RWPE1 (cell line): ENCODE data around the gene PSAP.
A peak's percentile ranks its signal among the peaks of the same experiment; 100 is the strongest.
"Not testable (repeated sequence)": the region's sequence is repeated elsewhere in the genome, so short reads cannot be mapped to it uniquely, and the experiment has no call there.

Source experiments
- CTCF ChIA-PET: fragments of 350-600 bp; sonication (Branson Sonifier 250); formaldehyde crosslinking; extraction: SDS; loops from one replicate; lab custom pipeline; 2021; lab: Yijun Ruan, JAX
- POLR2A ChIA-PET: fragments of 400-600 bp; formaldehyde crosslinking; extraction: SDS; loops from one replicate; lab custom pipeline; 2020; ENCODE audit warnings: antibody characterized with exemption; ENCODE audit not compliant: low non-redundant PET; lab: Yijun Ruan, JAX
- DNase-seq: peaks from one replicate; pipeline ENCODE4 v3.0.0; 2012; ENCODE audit warnings: low spot score
- H3K27ac ChIP-seq: fragments of 450-650 bp; 2 replicates; pipeline ENCODE4 v1.5.1; 2017
- TF ChIP-seq, protein P1 (sequence below): fragments of 450-650 bp; conservative IDR thresholded peaks from 2 replicates; pipeline ENCODE4 v1.5.1; 2017; ENCODE audit warnings: low read depth, mild to moderate bottlenecking

Gene PSAP

DNA sequence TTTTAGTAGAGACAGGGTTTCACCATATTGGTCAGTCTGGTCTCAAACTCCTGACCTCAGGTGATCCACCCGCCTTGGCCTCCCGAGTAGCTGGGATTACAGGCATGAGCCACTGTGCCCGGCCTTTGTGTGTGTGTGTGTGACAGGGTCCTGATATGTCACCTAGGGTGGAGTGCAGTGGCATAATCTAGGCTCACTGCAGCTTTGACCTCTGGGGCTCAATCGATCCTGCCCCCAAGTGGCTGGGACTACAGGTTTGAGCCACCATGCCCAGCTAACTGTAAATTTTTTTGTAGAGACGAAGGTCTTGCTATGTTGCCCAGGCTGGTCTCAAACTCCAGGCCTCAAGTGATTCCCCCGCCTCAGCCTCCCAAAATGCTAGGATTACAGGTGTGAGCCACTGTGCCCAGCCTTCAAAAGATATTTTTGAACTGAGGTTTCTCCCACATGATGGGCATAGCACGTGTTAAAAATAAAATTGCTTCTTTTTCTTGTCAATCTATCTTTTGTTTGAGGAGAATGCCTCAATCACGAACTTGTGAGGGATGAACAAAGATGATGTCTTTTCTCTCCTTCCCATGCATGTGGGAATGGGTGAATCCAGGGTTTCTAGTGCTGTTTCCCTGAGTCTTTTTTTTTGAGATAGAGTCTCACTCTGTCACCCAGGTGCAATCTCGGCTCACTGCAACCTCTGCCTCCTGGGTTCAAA, 30.8 kb upstream of the PSAP start:
- peak overlapping the region; percentile 32 for H3K27ac ChIP-seq
- CTCF ChIA-PET, result interaction anchor here (0.6 to 1.2 kb wide), 3 partner anchors 15 to 272 kb away, joined by 4 to 5 read pairs (median 5); no protein-coding TSS in a partner anchor
- TF ChIP-seq, protein P1, sequence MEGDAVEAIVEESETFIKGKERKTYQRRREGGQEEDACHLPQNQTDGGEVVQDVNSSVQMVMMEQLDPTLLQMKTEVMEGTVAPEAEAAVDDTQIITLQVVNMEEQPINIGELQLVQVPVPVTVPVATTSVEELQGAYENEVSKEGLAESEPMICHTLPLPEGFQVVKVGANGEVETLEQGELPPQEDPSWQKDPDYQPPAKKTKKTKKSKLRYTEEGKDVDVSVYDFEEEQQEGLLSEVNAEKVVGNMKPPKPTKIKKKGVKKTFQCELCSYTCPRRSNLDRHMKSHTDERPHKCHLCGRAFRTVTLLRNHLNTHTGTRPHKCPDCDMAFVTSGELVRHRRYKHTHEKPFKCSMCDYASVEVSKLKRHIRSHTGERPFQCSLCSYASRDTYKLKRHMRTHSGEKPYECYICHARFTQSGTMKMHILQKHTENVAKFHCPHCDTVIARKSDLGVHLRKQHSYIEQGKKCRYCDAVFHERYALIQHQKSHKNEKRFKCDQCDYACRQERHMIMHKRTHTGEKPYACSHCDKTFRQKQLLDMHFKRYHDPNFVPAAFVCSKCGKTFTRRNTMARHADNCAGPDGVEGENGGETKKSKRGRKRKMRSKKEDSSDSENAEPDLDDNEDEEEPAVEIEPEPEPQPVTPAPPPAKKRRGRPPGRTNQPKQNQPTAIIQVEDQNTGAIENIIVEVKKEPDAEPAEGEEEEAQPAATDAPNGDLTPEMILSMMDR, result no peak
- DNase-seq, result no peak
- POLR2A ChIA-PET, result no interaction called here

DNA sequence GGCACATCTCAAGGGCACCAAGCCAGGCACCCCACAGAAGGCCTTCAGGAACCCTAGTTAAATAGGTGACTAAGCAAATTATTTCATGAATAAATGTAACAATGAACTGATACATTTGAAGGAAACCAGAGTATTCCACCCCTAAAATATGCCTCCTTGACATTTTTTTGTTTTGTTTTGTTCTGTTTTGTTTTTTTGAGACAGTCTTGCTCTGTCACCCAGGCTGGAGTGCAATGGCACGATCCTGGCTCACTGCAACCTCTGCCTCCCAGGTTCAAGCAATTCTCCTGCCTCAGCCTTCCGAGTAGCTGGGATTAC, 30.2 kb upstream of the PSAP start:
- POLR2A ChIA-PET, DNase-seq: not testable (repeated sequence)
- peak overlapping the region; percentile 32 for H3K27ac ChIP-seq
- CTCF ChIA-PET, result interaction anchor here (0.7 to 1.2 kb wide), 2 partner anchors 15 to 272 kb away, joined by 4 to 5 read pairs; no protein-coding TSS in a partner anchor

DNA sequence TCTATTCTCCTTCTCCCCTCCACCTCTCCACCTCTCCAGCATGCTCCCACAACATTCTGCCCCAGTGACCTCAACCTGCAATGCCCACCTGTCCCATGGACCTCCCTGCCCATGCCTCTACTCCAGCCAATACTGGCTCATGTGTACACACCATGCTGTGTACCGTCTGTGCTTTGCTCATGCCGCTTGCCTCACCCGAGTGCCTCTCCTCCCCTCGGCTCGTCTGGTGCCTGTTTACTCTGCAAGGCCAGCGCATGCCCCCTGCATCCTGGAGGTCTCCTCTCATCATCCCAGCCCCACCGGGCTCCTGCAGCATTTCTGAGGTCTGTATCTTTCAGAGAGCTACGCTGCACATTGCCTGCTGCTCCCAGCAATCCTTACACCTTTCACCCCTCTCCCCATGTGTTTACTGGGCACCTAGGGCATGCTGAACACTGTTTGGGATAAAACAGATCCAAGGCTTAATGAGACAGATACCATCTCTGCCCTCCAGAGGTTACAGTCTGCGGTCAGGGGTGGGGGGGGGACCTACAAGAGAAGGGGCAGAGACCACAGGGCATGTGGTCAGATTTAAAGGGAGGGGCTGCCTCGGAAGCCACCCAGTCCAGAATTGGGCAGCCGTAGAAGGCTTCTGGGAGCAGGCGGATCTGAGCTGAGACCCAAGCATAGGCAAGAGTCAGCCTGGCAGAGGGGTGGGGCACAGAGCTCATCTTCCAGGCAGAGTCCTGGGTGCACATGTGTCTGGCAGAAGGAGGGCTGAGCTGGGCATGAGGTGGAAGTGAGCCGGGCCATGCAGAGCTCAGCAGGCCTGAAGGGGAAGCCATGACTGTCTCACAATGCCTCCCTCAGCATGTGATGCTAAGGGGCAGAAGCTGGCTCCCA, 29.6 kb upstream of the PSAP start:
- ChIA-PET POLR2A (no interaction called here), CTCF (interaction anchor here (0.7 to 1.2 kb wide), 2 partner anchors 16 to 271 kb away, joined by 4 to 5 read pairs; no protein-coding TSS in a partner anchor)
- TF ChIP-seq, protein P1, result no peak
- DNase-seq, result no peak
- H3K27ac ChIP-seq, result peak overlapping the region; percentile 32

DNA sequence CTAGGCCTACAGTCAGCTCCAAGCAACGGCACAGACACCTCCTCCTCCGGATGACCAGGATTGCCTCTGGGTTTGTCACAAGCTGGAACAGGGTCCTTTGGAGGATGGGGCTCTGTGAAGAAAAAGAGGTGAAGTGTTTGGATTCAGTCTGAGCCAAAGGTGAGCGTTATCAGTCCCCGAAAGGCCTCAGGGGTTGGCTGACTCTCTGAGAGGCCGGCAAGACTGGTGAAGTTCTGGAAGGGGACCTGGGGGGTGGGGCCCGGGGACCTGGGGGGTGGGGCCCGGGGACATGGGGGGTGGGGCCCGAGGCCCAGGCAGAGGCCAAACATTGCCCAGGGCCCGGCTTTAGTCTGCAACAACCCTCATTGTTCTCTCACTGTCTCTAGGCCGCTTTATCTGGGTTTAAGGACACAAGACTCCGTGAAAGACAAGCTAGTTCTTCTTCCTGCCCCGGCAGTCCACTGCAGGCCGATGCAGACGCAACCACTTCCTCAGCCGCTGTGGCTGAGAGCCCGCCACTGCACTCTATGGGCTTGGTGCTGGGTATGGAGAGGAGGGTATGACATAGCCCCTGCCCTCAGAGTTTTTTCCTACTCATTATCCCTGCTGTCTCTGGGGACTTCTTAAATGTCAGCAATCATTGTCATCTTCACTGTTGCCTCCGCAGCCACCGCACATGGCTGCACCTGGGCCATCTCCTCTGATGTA, 27.4 kb upstream of the PSAP start:
- 0 out of 2 replicates have a peak overlapping the region, but pooled peaks have one; percentile 3 for H3K27ac ChIP-seq
- ChIA-PET POLR2A (no interaction called here), CTCF (interaction anchor here (0.6 kb wide), 1 partner anchor 29 kb away, joined by 3 read pairs; no protein-coding TSS in a partner anchor)
- TF ChIP-seq, protein P1, result no peak
- no peak for DNase-seq

DNA sequence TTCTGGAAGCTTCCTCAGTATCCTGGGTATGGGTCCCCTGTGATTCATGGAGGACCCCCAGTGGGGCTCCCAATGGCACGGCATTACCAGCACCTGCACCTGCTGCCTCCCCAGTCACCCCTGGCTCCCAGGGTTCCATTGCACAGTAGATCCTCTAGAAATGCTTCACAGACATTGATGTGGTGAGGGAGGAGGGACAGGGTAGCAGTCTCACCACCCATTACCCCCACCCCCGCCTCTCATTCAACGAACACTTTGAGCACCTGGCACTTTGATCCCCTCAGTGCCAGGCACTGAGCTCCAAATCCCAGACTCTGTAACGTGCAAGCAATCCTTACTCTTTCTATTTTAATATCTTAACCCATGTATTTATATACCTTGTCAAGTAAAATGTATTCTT, 26.8 kb upstream of the PSAP start:
- no peak overlapping the region for H3K27ac ChIP-seq
- TF ChIP-seq, protein P1, result no peak
- no peak for DNase-seq
- ChIA-PET CTCF (interaction anchor here (0.7 kb wide), 1 partner anchor 8 kb away, joined by 8 read pairs; no protein-coding TSS in a partner anchor), POLR2A (no interaction called here)

DNA sequence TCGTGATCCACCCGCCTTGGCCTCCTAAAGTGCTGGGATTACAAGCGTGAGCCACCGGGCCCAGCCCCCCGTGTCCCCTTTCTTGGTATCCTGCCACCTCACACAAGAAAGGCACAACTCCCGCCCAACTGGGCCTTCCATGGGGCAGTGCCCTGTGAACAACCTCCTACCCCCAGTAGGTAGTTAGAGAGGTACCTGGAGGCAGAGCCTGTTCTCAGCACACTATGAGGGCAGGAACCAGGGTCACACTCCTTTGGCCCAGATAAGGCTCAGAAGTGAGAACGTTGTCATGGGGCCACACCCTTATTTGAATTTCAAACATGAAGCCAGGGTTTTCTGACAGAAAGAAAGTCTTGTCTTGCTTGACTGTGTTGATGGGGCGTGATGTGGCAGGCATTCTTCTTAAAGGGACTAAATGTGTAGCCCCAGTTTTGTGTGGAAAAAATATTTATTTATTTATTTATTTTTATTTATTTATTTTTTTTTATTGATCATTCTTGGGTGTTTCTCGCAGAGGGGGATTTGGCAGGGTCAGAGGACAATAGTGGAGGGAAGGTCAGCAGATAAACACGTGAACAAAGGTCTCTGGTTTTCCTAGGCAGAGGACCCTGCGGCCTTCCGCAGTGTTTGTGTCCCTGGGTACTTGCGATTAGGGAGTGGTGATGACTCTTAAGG, 23.8 kb upstream of the PSAP start:
- POLR2A ChIA-PET, CTCF ChIA-PET, DNase-seq: not testable (repeated sequence)
- H3K27ac ChIP-seq, result peak overlapping the region; percentile 93; the same call in 1 of the 2 replicates
